GM10847 (cell line): ENCODE data around the gene ARRB2.

Source experiments
- POLR2A ChIP-seq: IDR thresholded peaks from 2 replicates; pipeline ENCODE4 v1.6.1; 2011; ENCODE audit not compliant: insufficient read length; ENCODE audit errors: extremely low read depth

ARRB2 gene

GRCh38 chr17:4709794-4710692 lies at the start of gene ARRB2:
TSS of gene ARRB2 (plus strand) at chr17:4710632. CDS start at chr17:4710722, 90 bp downstream.
- TF ChIP-seq POLR2A, result peak; percentile 43

- TF ChIP-seq POLR2A, result no peak
Measured at GRCh38 chr17:4663711-4664110, 46.7 kb upstream of the ARRB2 start.

GRCh38 chr17:4664230-4664629 lies 46.2 kb upstream of the ARRB2 start:
- TF ChIP-seq POLR2A, result no peak

GRCh38 chr17:4665027-4665426 lies 45.4 kb upstream of the ARRB2 start:
- no peak for TF ChIP-seq POLR2A

- TF ChIP-seq POLR2A, result no peak
Measured at GRCh38 chr17:4666296-4666695, 44.1 kb upstream of the ARRB2 start.

- no peak for TF ChIP-seq POLR2A
Measured at GRCh38 chr17:4667166-4667565, 43.3 kb upstream of the ARRB2 start.

- TF ChIP-seq POLR2A, result no peak
Measured at GRCh38 chr17:4672055-4672630, 38.3 kb upstream of the ARRB2 start.

- no peak for TF ChIP-seq POLR2A
Measured at GRCh38 chr17:4672751-4673150, 37.7 kb upstream of the ARRB2 start.

- no peak for TF ChIP-seq POLR2A
Measured at GRCh38 chr17:4673169-4673568, 37.3 kb upstream of the ARRB2 start.

- TF ChIP-seq POLR2A, result no peak
Measured at GRCh38 chr17:4673986-4674684, 36.3 kb upstream of the ARRB2 start.

GRCh38 chr17:4674685-4674998 lies 35.8 kb upstream of the ARRB2 start:
- no peak for TF ChIP-seq POLR2A

- no peak for TF ChIP-seq POLR2A
Measured at GRCh38 chr17:4675791-4676190, 34.6 kb upstream of the ARRB2 start.

GRCh38 chr17:4676791-4677190 lies 33.6 kb upstream of the ARRB2 start:
- TF ChIP-seq POLR2A, result no peak

GRCh38 chr17:4678448-4679026 lies 31.9 kb upstream of the ARRB2 start:
- TF ChIP-seq POLR2A, result no peak

GRCh38 chr17:4679658-4680057 lies 30.8 kb upstream of the ARRB2 start:
- TF ChIP-seq POLR2A, result no peak

GRCh38 chr17:4690745-4691144 lies 19.7 kb upstream of the ARRB2 start:
- TF ChIP-seq POLR2A, result no peak

GRCh38 chr17:4691686-4692085 lies 18.7 kb upstream of the ARRB2 start:
- no peak for TF ChIP-seq POLR2A
